Esophagus muscularis mucosa (tissue), 4 donors: ENCODE data around the gene IRF4.

Experiments
- CTCF ChIP-seq, 3 experiments: fragments of 200-600 bp in 2 of 3; fragments of 450-650 bp in 1 of 3; sonication (generic) in 2 of 3; IDR thresholded peaks; one replicate each; pipeline ENCODE4 v1.5.1; 2017 to 2019; ENCODE audit warnings: antibody characterized with exemption in 3 of 3, mild to moderate bottlenecking in 2 of 3, moderate library complexity in 1 of 3
- EP300 ChIP-seq: sonication (generic); formaldehyde crosslinking; IDR thresholded peaks from one replicate; pipeline ENCODE4 v1.6.1; 2017; ENCODE audit warnings: antibody characterized with exemption
- POLR2AphosphoS5 ChIP-seq, 2 donors: sonication (generic); formaldehyde crosslinking; IDR thresholded peaks; one replicate each; pipeline ENCODE4 v1.6.1; 2017; ENCODE audit warnings: antibody characterized with exemption in 2 of 2

GRCh38 chr6:353642-354614 lies 37.6 kb upstream of the IRF4 start:
- TF ChIP-seq CTCF (IDR thresholded peaks at IDR 0.05) (no peak), POLR2AphosphoS5 (IDR thresholded peaks at IDR 0.05) (no peak), EP300 (no peak)
